ENCODE measurements around the gene CDH23.

The CDH23 gene

GRCh38 chr10:71480662-71481061 is 83.9 kb downstream of the CDH23 start:
- FAIRE-seq (no peak), DNase-seq (ENCODE audit: insufficient read length, low spot score) (no peak)

GRCh38 chr10:71481746-71482410 is 85.2 kb downstream of the CDH23 start:
- DNase-seq (ENCODE audit: insufficient read length, low spot score) (no peak), FAIRE-seq (no peak)

GRCh38 chr10:71482620-71483019 is 85.9 kb downstream of the CDH23 start:
- DNase-seq (ENCODE audit: insufficient read length, low spot score) (no peak), FAIRE-seq (no peak)

- DNase-seq (ENCODE audit: insufficient read length, low spot score) (no peak), FAIRE-seq (no peak)
Observed at GRCh38 chr10:71483135-71483534, 86.4 kb downstream of the CDH23 start.

- FAIRE-seq (no peak), DNase-seq (ENCODE audit: insufficient read length, low spot score) (no peak)
Observed at GRCh38 chr10:71483885-71484751, 87.4 kb downstream of the CDH23 start.

- FAIRE-seq: no peak
Observed at GRCh38 chr10:71486484-71487114, 89.9 kb downstream of the CDH23 start.

GRCh38 chr10:71487726-71488125 is 91.0 kb downstream of the CDH23 start:
- no peak for DNase-seq (ENCODE audit: insufficient read length, low spot score)
- FAIRE-seq: no peak

More at GRCh38 chr10:71486484-71487114, 89.9 kb downstream of the CDH23 start:
- no peak for DNase-seq (ENCODE audit: insufficient read length, low spot score)

- no peak for DNase-seq (ENCODE audit: insufficient read length, low spot score)
- FAIRE-seq: no peak
Observed at GRCh38 chr10:71489077-71489476, 92.4 kb downstream of the CDH23 start.

- DNase-seq (ENCODE audit: insufficient read length, low spot score) (no peak), FAIRE-seq (no peak)
Observed at GRCh38 chr10:71492872-71493271, 96.2 kb downstream of the CDH23 start.

- FAIRE-seq (no peak), DNase-seq (ENCODE audit: insufficient read length, low spot score) (no peak)
Observed at GRCh38 chr10:71493741-71494140, 97.0 kb downstream of the CDH23 start.

- FAIRE-seq (no peak), DNase-seq (ENCODE audit: insufficient read length, low spot score) (no peak)
Observed at GRCh38 chr10:71494476-71494875, 97.8 kb downstream of the CDH23 start.

- FAIRE-seq (no peak), DNase-seq (ENCODE audit: insufficient read length, low spot score) (no peak)
Observed at GRCh38 chr10:71494980-71495381, 98.3 kb downstream of the CDH23 start.

GRCh38 chr10:71496927-71497762 is 100.4 kb downstream of the CDH23 start:
- DNase-seq (ENCODE audit: insufficient read length, low spot score) (no peak), FAIRE-seq (no peak)

GRCh38 chr10:71497763-71498326 is 101.1 kb downstream of the CDH23 start:
- DNase-seq (ENCODE audit: insufficient read length, low spot score) (no peak), FAIRE-seq (no peak)

- no peak for DNase-seq (ENCODE audit: insufficient read length, low spot score)
- no peak for FAIRE-seq
Observed at GRCh38 chr10:71501402-71501801, 104.7 kb downstream of the CDH23 start.

GRCh38 chr10:71502190-71502589 is 105.5 kb downstream of the CDH23 start:
- DNase-seq (ENCODE audit: insufficient read length, low spot score): no peak
- no peak for FAIRE-seq

GRCh38 chr10:71502851-71503250 is 106.1 kb downstream of the CDH23 start:
- DNase-seq (ENCODE audit: insufficient read length, low spot score): no peak
- FAIRE-seq: no peak

- no peak for DNase-seq (ENCODE audit: insufficient read length, low spot score)
- no peak for FAIRE-seq
Observed at GRCh38 chr10:71504168-71504567, 107.4 kb downstream of the CDH23 start.

- DNase-seq (ENCODE audit: insufficient read length, low spot score) (no peak), FAIRE-seq (no peak)
Observed at GRCh38 chr10:71504570-71504969, 107.8 kb downstream of the CDH23 start.

GRCh38 chr10:71505862-71506261 is 109.1 kb downstream of the CDH23 start:
- DNase-seq (ENCODE audit: insufficient read length, low spot score) (no peak), FAIRE-seq (no peak)
